Hematopoietic multipotent progenitor cell treated with erythropoietin and hydrocortisone succinate and interleukin-3 and kit ligand, for 6 days (in vitro differentiated cells): ENCODE measurements around the gene ENSA.
"Not testable (repeated sequence)": the region's sequence is repeated elsewhere in the genome, so short reads cannot be mapped to it uniquely, and the experiment has no call there.

Experiments used
- DNase-seq: peaks from one replicate; pipeline ENCODE4 v3.0.0-alpha.2; 2015

Gene ENSA

GRCh38 chr1:150629115-150629928 is at the start of gene ENSA:
Gene ENSA, minus strand, starts transcription at chr1:150629612. Its CDS starts 142 bp downstream, at chr1:150629470.
- peak; percentile 100 for DNase-seq

GRCh38 chr1:150678988-150679387 is 49.6 kb upstream of the ENSA start:
- no peak for DNase-seq

GRCh38 chr1:150674881-150675280 is 45.5 kb upstream of the ENSA start:
- no peak for DNase-seq

- DNase-seq = no peak
Measured at GRCh38 chr1:150663321-150663720, 33.9 kb upstream of the ENSA start.

GRCh38 chr1:150662811-150663210 is 33.4 kb upstream of the ENSA start:
- DNase-seq = no peak

- DNase-seq = no peak
Measured at GRCh38 chr1:150661156-150661555, 31.7 kb upstream of the ENSA start.

GRCh38 chr1:150660584-150660983 is 31.2 kb upstream of the ENSA start:
- no peak for DNase-seq

GRCh38 chr1:150657064-150657463 is 27.7 kb upstream of the ENSA start:
- not testable (repeated sequence) for DNase-seq

GRCh38 chr1:150654635-150655034 is 25.2 kb upstream of the ENSA start:
- DNase-seq = not testable (repeated sequence)

GRCh38 chr1:150650193-150650592 is 20.8 kb upstream of the ENSA start:
- DNase-seq = no peak

- no peak for DNase-seq
Measured at GRCh38 chr1:150649441-150650075, 20.1 kb upstream of the ENSA start.

GRCh38 chr1:150642296-150642695 is 12.9 kb upstream of the ENSA start:
- DNase-seq = no peak

- not testable (repeated sequence) for DNase-seq
Measured at GRCh38 chr1:150641126-150641815, 11.9 kb upstream of the ENSA start.

GRCh38 chr1:150638430-150638829 is 9.0 kb upstream of the ENSA start:
- not testable (repeated sequence) for DNase-seq

GRCh38 chr1:150634839-150635622 is 5.6 kb upstream of the ENSA start:
- peak; percentile 20 for DNase-seq

- DNase-seq = no peak
Measured at GRCh38 chr1:150628766-150629114, 672 bp downstream of the ENSA start.

- DNase-seq = no peak
Measured at GRCh38 chr1:150627826-150628410, 1.5 kb downstream of the ENSA start.

GRCh38 chr1:150626150-150626549 is 3.3 kb downstream of the ENSA start:
- no peak for DNase-seq

- DNase-seq = not testable (repeated sequence)
Measured at GRCh38 chr1:150624546-150624945, 4.9 kb downstream of the ENSA start.

GRCh38 chr1:150624134-150624533 is 5.3 kb downstream of the ENSA start:
- DNase-seq = not testable (repeated sequence)

- DNase-seq = peak; percentile 55
Measured at GRCh38 chr1:150622303-150622975, 7.0 kb downstream of the ENSA start.
